Liver (tissue), 9 donors: Measurements from ENCODE around the gene AOPEP. TPM values are rescaled to one million over a fixed set of nuclear protein-coding genes. Genes with fewer than 3 reads are reported as not detected.

Experiments used
- DNase-seq: peaks from one replicate; pipeline ENCODE4 v3.0.0-alpha.2; 2017; ENCODE audit warnings: low spot score
- H3K27ac ChIP-seq, 2 donors: one replicate each; pipeline ENCODE4 v1.7.0; 2013; ENCODE audit warnings: inconsistent platforms in 2 of 2, low read length in 2 of 2, control low read depth in 1 of 2, low read depth in 1 of 2, mild to moderate bottlenecking in 1 of 2
- H3K27me3 ChIP-seq, 4 donors: one replicate each; pipeline versions ENCODE4 v1.6.1 to v1.7.0; 2013; ENCODE audit warnings: low read length in 3 of 4, inconsistent platforms in 1 of 4, mild to moderate bottlenecking in 1 of 4, moderate library complexity in 1 of 4; ENCODE audit not compliant: control insufficient read depth in 4 of 4, insufficient read depth in 4 of 4
- H3K36me3 ChIP-seq, 4 donors: one replicate each; pipeline versions ENCODE4 v1.6.1 to v1.7.0; 2013; ENCODE audit warnings: low read length in 3 of 4, mild to moderate bottlenecking in 3 of 4, low read depth in 1 of 4, moderate library complexity in 1 of 4; ENCODE audit not compliant: control insufficient read depth in 4 of 4, insufficient read depth in 3 of 4
- H3K4me1 ChIP-seq, 4 donors: one replicate each; pipeline versions ENCODE4 v1.6.1 to v1.7.0; 2013; ENCODE audit warnings: low read length in 3 of 4, mild to moderate bottlenecking in 3 of 4, moderate library complexity in 1 of 4; ENCODE audit not compliant: control insufficient read depth in 4 of 4, insufficient read depth in 4 of 4
- H3K4me3 ChIP-seq, 3 donors: one replicate each; pipeline versions ENCODE4 v1.6.1 to v1.7.0; 2013; ENCODE audit warnings: low read length in 3 of 3, control low read depth in 1 of 3, low read depth in 1 of 3, mild to moderate bottlenecking in 1 of 3
- H3K9ac ChIP-seq, 2 donors: one replicate each; pipeline ENCODE4 v1.7.0; 2013; ENCODE audit warnings: low read length in 2 of 2, mild to moderate bottlenecking in 2 of 2, moderate library complexity in 2 of 2, control low read depth in 1 of 2, low read depth in 1 of 2
- H3K9me3 ChIP-seq, 4 donors: one replicate each; pipeline versions ENCODE4 v1.6.1 to v1.7.0; 2013; ENCODE audit warnings: low read length in 3 of 4; ENCODE audit not compliant: control insufficient read depth in 4 of 4
- ATF3 ChIP-seq: IDR thresholded peaks from 2 replicates; pipeline ENCODE4 v1.6.1; 2016; ENCODE audit warnings: antibody characterized with exemption
- EGR1 ChIP-seq, 2 donors: IDR thresholded peaks; 2 replicates each; pipeline ENCODE4 v1.6.1; 2016 to 2018; ENCODE audit warnings: antibody characterized with exemption in 2 of 2, low read depth in 2 of 2
- FOXA1 ChIP-seq: IDR thresholded peaks from 2 replicates; pipeline ENCODE4 v1.6.1; 2016; ENCODE audit warnings: antibody characterized with exemption
- FOXA2 ChIP-seq: IDR thresholded peaks from 2 replicates; pipeline ENCODE4 v1.6.1; 2016; ENCODE audit warnings: antibody characterized with exemption
- GABPA ChIP-seq, 2 donors: IDR thresholded peaks in 1 of 2; conservative IDR thresholded peaks in 1 of 2; 2 replicates each; pipeline ENCODE4 v1.6.1; 2016; ENCODE audit warnings: antibody characterized with exemption in 2 of 2, mild to moderate bottlenecking in 1 of 2, moderate library complexity in 1 of 2
- HNF4A ChIP-seq, 2 donors: conservative IDR thresholded peaks; 2 replicates each; pipeline ENCODE4 v1.6.1; 2016; ENCODE audit warnings: antibody characterized with exemption in 2 of 2, mild to moderate bottlenecking in 2 of 2
- JUND ChIP-seq, 2 donors: IDR thresholded peaks; 2 replicates each; pipeline ENCODE4 v1.6.1; 2016; ENCODE audit warnings: antibody characterized with exemption in 2 of 2
- NR2F2 ChIP-seq: IDR thresholded peaks from 2 replicates; pipeline ENCODE4 v1.6.1; 2016; ENCODE audit warnings: antibody characterized with exemption
- RAD21 ChIP-seq, 2 donors: IDR thresholded peaks; 2 replicates each; pipeline ENCODE4 v1.6.1; 2016; ENCODE audit warnings: antibody characterized with exemption in 2 of 2, mild to moderate bottlenecking in 2 of 2
- RXRA ChIP-seq, 2 donors: IDR thresholded peaks; 2 replicates each; pipeline ENCODE4 v1.6.1; 2017 to 2018; ENCODE audit warnings: antibody characterized with exemption in 2 of 2, mild to moderate bottlenecking in 1 of 2
- SP1 ChIP-seq: IDR thresholded peaks from 2 replicates; pipeline ENCODE4 v1.6.1; 2018; ENCODE audit warnings: antibody characterized with exemption, mild to moderate bottlenecking
- TAF1 ChIP-seq: conservative IDR thresholded peaks from 2 replicates; pipeline ENCODE4 v1.6.1; 2016; ENCODE audit warnings: antibody characterized with exemption, mild to moderate bottlenecking
- YY1 ChIP-seq: IDR thresholded peaks from 2 replicates; pipeline ENCODE4 v1.6.1; 2016; ENCODE audit warnings: antibody characterized with exemption, mild to moderate bottlenecking
- ZBTB33 ChIP-seq: IDR thresholded peaks from 2 replicates; pipeline ENCODE4 v1.6.1; 2016; ENCODE audit warnings: antibody characterized with exemption
- WGBS: extraction: QIAGEN DNeasy Blood & Tissue Kit; methylation state at CpG from one replicate; pipeline ENCODE4 v1.1.7; 2013; 5-methylcytosine and 5-hydroxymethylcytosine counted together
- polyA plus RNA-seq, 2 donors: library from polyadenylated mRNA; stranded (reverse) in 1 of 2; unstranded in 1 of 2; fragments of 200-250 nt in 1 of 2; fragments of >200 nt in 1 of 2; fragmentation: Nextera tagmentation in 1 of 2; extraction: Ambion mirVana in 1 of 2; gene quantifications; one replicate each; pipeline versions ENCODE4 v1.2.1 to v1.2.3, GENCODE V29; 2013 to 2015
- total RNA-seq, 2 donors: library from RNA; depleted of rRNA; stranded (reverse); fragments of >200 nt; gene quantifications; one replicate each; pipeline ENCODE4 v1.2.3, GENCODE V29; 2014
- TF ChIP-seq, protein P1 (sequence below): fragments of 150-350 bp; IDR thresholded peaks from 2 replicates; pipeline ENCODE4 v1.5.1; 2017; ENCODE audit warnings: improper control_type of control experiment, low read depth, low read length; ENCODE audit not compliant: missing input control
- TF ChIP-seq, protein P2 (sequence below): IDR thresholded peaks from 2 replicates; pipeline ENCODE4 v1.6.1; 2016; ENCODE audit warnings: antibody characterized with exemption
- TF ChIP-seq, protein P3 (sequence below): IDR thresholded peaks from 2 replicates; pipeline ENCODE4 v1.6.1; 2016; ENCODE audit warnings: antibody characterized with exemption, mild to moderate bottlenecking
- donor health status: healthy.
- donor health status: healthy.
- donor health status: healthy.
- donor health status: healthy.
- donor health status: healthy.

Gene AOPEP
- total and polyA plus RNA-seq, 4 donors, result 22.2 to 77.1 (median 34.8) TPM

DNA sequence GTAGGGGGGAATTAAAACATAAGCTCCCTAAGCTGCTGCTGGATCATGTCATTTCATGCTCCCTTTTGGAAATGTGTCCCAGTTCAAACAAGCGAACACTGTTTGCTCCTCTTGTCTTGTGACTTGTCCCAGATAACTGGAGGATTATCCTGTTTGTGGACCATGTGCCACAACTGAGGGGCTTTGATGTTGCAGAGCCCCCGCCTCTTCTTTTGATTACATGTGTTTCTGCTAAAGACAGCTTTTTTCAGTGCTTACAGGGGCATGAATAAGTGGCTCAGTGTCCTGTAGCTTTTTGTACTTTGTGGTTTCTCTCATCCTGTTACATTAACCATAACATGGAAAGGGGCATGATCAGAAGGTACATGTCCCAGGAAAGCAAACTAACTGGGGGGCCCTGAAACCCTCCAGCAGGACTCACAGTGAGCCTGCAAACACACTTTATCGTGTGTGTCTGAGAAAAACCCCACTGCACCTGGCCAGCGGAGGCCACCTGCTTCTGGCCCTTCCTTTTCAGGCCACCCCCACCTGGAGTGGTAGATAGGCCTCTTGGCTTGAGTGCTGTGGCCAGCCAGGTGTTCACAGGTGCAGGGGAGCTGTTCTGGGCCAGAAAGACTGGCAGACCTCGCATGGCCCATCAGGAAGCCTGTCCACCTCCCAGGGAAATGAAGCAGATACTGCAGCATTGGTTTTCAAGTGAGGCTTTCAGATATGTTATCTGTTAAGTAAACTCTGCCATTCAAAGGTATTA, 305.4 kb downstream of the AOPEP start:
- H3K4me1 ChIP-seq, result peaks cover 8 to 49% (median 35%) of the 10 kb centered on the region in 4 donors
- H3K27me3 ChIP-seq, result no peaks in the 10 kb centered on the region
- peak overlapping the region; percentile 60 to 79 for H3K27ac ChIP-seq
- no peak for DNase-seq
- H3K36me3 ChIP-seq, result peaks cover 1 to 35% (median 12%) of the 10 kb centered on the region in 4 donors
- H3K9ac ChIP-seq, result no peak overlapping the region
- no peak overlapping the region for H3K4me3 ChIP-seq
- 74% methylated on average over 5 of the region's 5 CpGs for WGBS
- no peak for TF ChIP-seq FOXA1
- TF ChIP-seq, protein P1, sequence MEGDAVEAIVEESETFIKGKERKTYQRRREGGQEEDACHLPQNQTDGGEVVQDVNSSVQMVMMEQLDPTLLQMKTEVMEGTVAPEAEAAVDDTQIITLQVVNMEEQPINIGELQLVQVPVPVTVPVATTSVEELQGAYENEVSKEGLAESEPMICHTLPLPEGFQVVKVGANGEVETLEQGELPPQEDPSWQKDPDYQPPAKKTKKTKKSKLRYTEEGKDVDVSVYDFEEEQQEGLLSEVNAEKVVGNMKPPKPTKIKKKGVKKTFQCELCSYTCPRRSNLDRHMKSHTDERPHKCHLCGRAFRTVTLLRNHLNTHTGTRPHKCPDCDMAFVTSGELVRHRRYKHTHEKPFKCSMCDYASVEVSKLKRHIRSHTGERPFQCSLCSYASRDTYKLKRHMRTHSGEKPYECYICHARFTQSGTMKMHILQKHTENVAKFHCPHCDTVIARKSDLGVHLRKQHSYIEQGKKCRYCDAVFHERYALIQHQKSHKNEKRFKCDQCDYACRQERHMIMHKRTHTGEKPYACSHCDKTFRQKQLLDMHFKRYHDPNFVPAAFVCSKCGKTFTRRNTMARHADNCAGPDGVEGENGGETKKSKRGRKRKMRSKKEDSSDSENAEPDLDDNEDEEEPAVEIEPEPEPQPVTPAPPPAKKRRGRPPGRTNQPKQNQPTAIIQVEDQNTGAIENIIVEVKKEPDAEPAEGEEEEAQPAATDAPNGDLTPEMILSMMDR, result no peak
- no peak for TF ChIP-seq TAF1
- TF ChIP-seq YY1, result no peak
- TF ChIP-seq EGR1 (IDR thresholded peaks at IDR 0.05; ENCODE audit: low read depth in 2 of 2), result no peak
- no peak for TF ChIP-seq RAD21 (IDR thresholded peaks at IDR 0.05)
- TF ChIP-seq, protein P2, sequence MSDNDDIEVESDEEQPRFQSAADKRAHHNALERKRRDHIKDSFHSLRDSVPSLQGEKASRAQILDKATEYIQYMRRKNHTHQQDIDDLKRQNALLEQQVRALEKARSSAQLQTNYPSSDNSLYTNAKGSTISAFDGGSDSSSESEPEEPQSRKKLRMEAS, result no peak
- TF ChIP-seq ZBTB33, result no peak
- TF ChIP-seq RXRA (IDR thresholded peaks at IDR 0.05), result no peak
- no peak for TF ChIP-seq FOXA2
- no peak for TF ChIP-seq NR2F2
- no peak for TF ChIP-seq JUND (IDR thresholded peaks at IDR 0.05)
- no peak for TF ChIP-seq HNF4A (conservative IDR thresholded peaks at IDR 0.05)
- TF ChIP-seq, protein P3, sequence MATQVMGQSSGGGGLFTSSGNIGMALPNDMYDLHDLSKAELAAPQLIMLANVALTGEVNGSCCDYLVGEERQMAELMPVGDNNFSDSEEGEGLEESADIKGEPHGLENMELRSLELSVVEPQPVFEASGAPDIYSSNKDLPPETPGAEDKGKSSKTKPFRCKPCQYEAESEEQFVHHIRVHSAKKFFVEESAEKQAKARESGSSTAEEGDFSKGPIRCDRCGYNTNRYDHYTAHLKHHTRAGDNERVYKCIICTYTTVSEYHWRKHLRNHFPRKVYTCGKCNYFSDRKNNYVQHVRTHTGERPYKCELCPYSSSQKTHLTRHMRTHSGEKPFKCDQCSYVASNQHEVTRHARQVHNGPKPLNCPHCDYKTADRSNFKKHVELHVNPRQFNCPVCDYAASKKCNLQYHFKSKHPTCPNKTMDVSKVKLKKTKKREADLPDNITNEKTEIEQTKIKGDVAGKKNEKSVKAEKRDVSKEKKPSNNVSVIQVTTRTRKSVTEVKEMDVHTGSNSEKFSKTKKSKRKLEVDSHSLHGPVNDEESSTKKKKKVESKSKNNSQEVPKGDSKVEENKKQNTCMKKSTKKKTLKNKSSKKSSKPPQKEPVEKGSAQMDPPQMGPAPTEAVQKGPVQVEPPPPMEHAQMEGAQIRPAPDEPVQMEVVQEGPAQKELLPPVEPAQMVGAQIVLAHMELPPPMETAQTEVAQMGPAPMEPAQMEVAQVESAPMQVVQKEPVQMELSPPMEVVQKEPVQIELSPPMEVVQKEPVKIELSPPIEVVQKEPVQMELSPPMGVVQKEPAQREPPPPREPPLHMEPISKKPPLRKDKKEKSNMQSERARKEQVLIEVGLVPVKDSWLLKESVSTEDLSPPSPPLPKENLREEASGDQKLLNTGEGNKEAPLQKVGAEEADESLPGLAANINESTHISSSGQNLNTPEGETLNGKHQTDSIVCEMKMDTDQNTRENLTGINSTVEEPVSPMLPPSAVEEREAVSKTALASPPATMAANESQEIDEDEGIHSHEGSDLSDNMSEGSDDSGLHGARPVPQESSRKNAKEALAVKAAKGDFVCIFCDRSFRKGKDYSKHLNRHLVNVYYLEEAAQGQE, result no peak
- no peak for TF ChIP-seq SP1
- no peak for TF ChIP-seq ATF3
- TF ChIP-seq GABPA (IDR thresholded peaks at IDR 0.05 in 1 of 2, conservative IDR thresholded peaks at IDR 0.05 in 1 of 2), result no peak
- no peaks in the 10 kb centered on the region for H3K9me3 ChIP-seq
